ENCODE results near the gene SCTR. TPM values are rescaled to one million over a fixed set of nuclear protein-coding genes. Genes with fewer than 3 reads are reported as not detected.

The SCTR gene
- total and polyA plus RNA-seq, 7 experiments from 2014 or later: not detected

- ChIA-PET POLR2A (interaction anchor here (0.6 kb wide), 1 partner anchor 41 kb away, joined by 4 read pairs; no protein-coding TSS in a partner anchor), CTCF (no interaction called here)
- H3K4me3 Mint-ChIP-seq: no peak overlapping the region
- intact Hi-C loops (cut with micrococcal nuclease): no loop called here
- H3K36me3 ChIP-seq (ENCODE audit: control insufficient read depth in 2 of 3, insufficient read depth in 3 of 3, low read length in 3 of 3): no peaks in the 10 kb centered on the region
- H3K4me3 ChIP-seq (ENCODE audit: low read length): no peak overlapping the region
- ATAC-seq: no peak
- H3K4me1 ChIP-seq (ENCODE audit: control insufficient read depth in 2 of 2, insufficient read depth in 2 of 2, low read length in 2 of 2): no peaks in the 10 kb centered on the region
- H3K27me3 ChIP-seq (ENCODE audit: control insufficient read depth in 2 of 2, insufficient read depth in 2 of 2, low read length in 2 of 2): no peaks in the 10 kb centered on the region
- H3K4me1 Mint-ChIP-seq: peaks cover 0 to 9% (median 0%) of the 10 kb centered on the region in 7 donors
- peaks cover under 1 to 28% (median 7%) of the 10 kb centered on the region in 5 donors for H3K27me3 Mint-ChIP-seq
- H3K9me3 Mint-ChIP-seq: no peaks in the 10 kb centered on the region
- no peaks in the 10 kb centered on the region for H3K36me3 Mint-ChIP-seq
- H3K27ac Mint-ChIP-seq: no peak overlapping the region
- no peaks in the 10 kb centered on the region for H3K9me3 ChIP-seq (ENCODE audit: control insufficient read depth in 2 of 3, low read length in 3 of 3)
- no peak overlapping the region for H3K27ac ChIP-seq (ENCODE audit: low read depth, low read length)
- no peak for DNase-seq
Observed at GRCh38 chr2:119442850-119443249, 81.4 kb downstream of the SCTR start.

DNA sequence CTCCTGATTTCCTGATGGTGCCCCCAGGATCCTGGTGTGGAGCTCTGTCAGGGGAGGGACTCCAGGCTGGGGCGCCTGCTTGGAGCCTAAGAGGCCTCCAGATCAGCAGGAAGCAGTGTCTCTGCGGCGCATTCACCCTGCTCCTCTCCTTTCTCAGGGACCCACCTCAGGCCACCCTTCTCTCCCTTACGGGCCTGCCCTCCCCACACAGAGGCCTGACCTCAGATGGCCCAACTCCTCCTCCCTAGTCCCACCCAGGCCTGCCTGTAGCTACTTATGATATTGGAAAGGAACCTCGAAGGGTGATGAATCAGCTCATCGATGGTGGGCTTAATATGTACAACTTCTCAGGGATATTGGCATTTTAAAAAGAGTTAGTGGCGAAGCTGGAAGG is 82.1 kb downstream of the SCTR start:
- ChIA-PET CTCF (no interaction called here), POLR2A (no interaction called here)
- DNase-seq: no peak
- Histone ChIP-seq H3K9me3 (ENCODE audit: control insufficient read depth in 2 of 3, low read length in 3 of 3) (no peaks in the 10 kb centered on the region), H3K4me1 (ENCODE audit: control insufficient read depth in 2 of 2, insufficient read depth in 2 of 2, low read length in 2 of 2) (no peaks in the 10 kb centered on the region), H3K4me3 (ENCODE audit: low read length) (no peak overlapping the region), H3K27me3 (ENCODE audit: control insufficient read depth in 2 of 2, insufficient read depth in 2 of 2, low read length in 2 of 2) (no peaks in the 10 kb centered on the region), H3K27ac (ENCODE audit: low read depth, low read length) (no peak overlapping the region), H3K36me3 (ENCODE audit: control insufficient read depth in 2 of 3, insufficient read depth in 3 of 3, low read length in 3 of 3) (no peaks in the 10 kb centered on the region)
- Mint-ChIP-seq H3K27ac (peak overlapping the region in 1 of 9 donors; percentile 66), H3K9me3 (no peaks in the 10 kb centered on the region), H3K4me1 (peaks cover 0 to 9% (median 0%) of the 10 kb centered on the region in 7 donors), H3K36me3 (no peaks in the 10 kb centered on the region), H3K4me3 (no peak overlapping the region), H3K27me3 (peaks cover 0 to 23% (median 6%) of the 10 kb centered on the region in 5 donors)
- ATAC-seq: no peak
- intact Hi-C loops (cut with micrococcal nuclease): no loop called here

GRCh38 chr2:119441376-119442225 is 82.7 kb downstream of the SCTR start:
- ChIA-PET POLR2A (no interaction called here), CTCF (no interaction called here)
- Histone ChIP-seq H3K27me3 (ENCODE audit: control insufficient read depth in 2 of 2, insufficient read depth in 2 of 2, low read length in 2 of 2) (no peaks in the 10 kb centered on the region), H3K4me3 (ENCODE audit: low read length) (no peak overlapping the region), H3K36me3 (ENCODE audit: control insufficient read depth in 2 of 3, insufficient read depth in 3 of 3, low read length in 3 of 3) (no peaks in the 10 kb centered on the region), H3K27ac (ENCODE audit: low read depth, low read length) (no peak overlapping the region), H3K4me1 (ENCODE audit: control insufficient read depth in 2 of 2, insufficient read depth in 2 of 2, low read length in 2 of 2) (no peaks in the 10 kb centered on the region), H3K9me3 (ENCODE audit: control insufficient read depth in 2 of 3, low read length in 3 of 3) (no peaks in the 10 kb centered on the region)
- peak; percentile 21 for ATAC-seq
- Mint-ChIP-seq H3K4me1 (peaks cover 0 to 9% (median 0%) of the 10 kb centered on the region in 7 donors), H3K4me3 (no peak overlapping the region), H3K9me3 (no peaks in the 10 kb centered on the region), H3K27ac (peak overlapping the region in 1 of 9 donors; percentile 53), H3K36me3 (no peaks in the 10 kb centered on the region), H3K27me3 (peaks cover 0 to 17% (median 2%) of the 10 kb centered on the region in 5 donors)
- intact Hi-C loops (cut with micrococcal nuclease): no loop called here
- no peak for DNase-seq

- ChIA-PET CTCF (interaction anchor here (0.6 kb wide), 1 partner anchor 1732 kb away, joined by 3 read pairs; no protein-coding TSS in a partner anchor), POLR2A (no interaction called here)
- DNase-seq (no peak), ATAC-seq (no peak)
- H3K4me3 ChIP-seq (ENCODE audit: low read length): no peak overlapping the region
- no peaks in the 10 kb centered on the region for H3K9me3 Mint-ChIP-seq
- H3K27me3 Mint-ChIP-seq: peaks cover 0 to 16% (median 3%) of the 10 kb centered on the region in 5 donors
- peaks cover 0 to 3% (median 0%) of the 10 kb centered on the region in 7 donors for H3K4me1 Mint-ChIP-seq
- H3K9me3 ChIP-seq (ENCODE audit: control insufficient read depth in 2 of 3, low read length in 3 of 3): no peaks in the 10 kb centered on the region
- no peaks in the 10 kb centered on the region for H3K27me3 ChIP-seq (ENCODE audit: control insufficient read depth in 2 of 2, insufficient read depth in 2 of 2, low read length in 2 of 2)
- intact Hi-C loops (cut with micrococcal nuclease): no loop called here
- no peak overlapping the region for H3K27ac Mint-ChIP-seq
- no peak overlapping the region for H3K27ac ChIP-seq (ENCODE audit: low read depth, low read length)
- no peaks in the 10 kb centered on the region for H3K4me1 ChIP-seq (ENCODE audit: control insufficient read depth in 2 of 2, insufficient read depth in 2 of 2, low read length in 2 of 2)
- H3K36me3 Mint-ChIP-seq: no peaks in the 10 kb centered on the region
- H3K36me3 ChIP-seq (ENCODE audit: control insufficient read depth in 2 of 3, insufficient read depth in 3 of 3, low read length in 3 of 3): no peaks in the 10 kb centered on the region
- H3K4me3 Mint-ChIP-seq: no peak overlapping the region
Observed at GRCh38 chr2:119440873-119441272, 83.4 kb downstream of the SCTR start.

GRCh38 chr2:119440501-119440870 is 83.8 kb downstream of the SCTR start:
- ATAC-seq (no peak), DNase-seq (no peak)
- POLR2A ChIA-PET: no interaction called here
- Mint-ChIP-seq H3K9me3 (no peaks in the 10 kb centered on the region), H3K4me3 (no peak overlapping the region), H3K27ac (no peak overlapping the region), H3K27me3 (peaks cover 0 to 18% (median 4%) of the 10 kb centered on the region in 5 donors), H3K36me3 (no peaks in the 10 kb centered on the region), H3K4me1 (peaks cover 0 to 2% (median 0%) of the 10 kb centered on the region in 7 donors)
- Histone ChIP-seq H3K27me3 (ENCODE audit: control insufficient read depth in 2 of 2, insufficient read depth in 2 of 2, low read length in 2 of 2) (no peaks in the 10 kb centered on the region), H3K4me1 (ENCODE audit: control insufficient read depth in 2 of 2, insufficient read depth in 2 of 2, low read length in 2 of 2) (no peaks in the 10 kb centered on the region), H3K9me3 (ENCODE audit: control insufficient read depth in 2 of 3, low read length in 3 of 3) (no peaks in the 10 kb centered on the region), H3K36me3 (ENCODE audit: control insufficient read depth in 2 of 3, insufficient read depth in 3 of 3, low read length in 3 of 3) (no peaks in the 10 kb centered on the region), H3K27ac (ENCODE audit: low read depth, low read length) (no peak overlapping the region), H3K4me3 (ENCODE audit: low read length) (no peak overlapping the region)
- CTCF ChIA-PET: interaction anchor here (0.6 kb wide), 1 partner anchor 1732 kb away, joined by 3 read pairs; no protein-coding TSS in a partner anchor
- intact Hi-C loops (cut with micrococcal nuclease): no loop called here

DNA sequence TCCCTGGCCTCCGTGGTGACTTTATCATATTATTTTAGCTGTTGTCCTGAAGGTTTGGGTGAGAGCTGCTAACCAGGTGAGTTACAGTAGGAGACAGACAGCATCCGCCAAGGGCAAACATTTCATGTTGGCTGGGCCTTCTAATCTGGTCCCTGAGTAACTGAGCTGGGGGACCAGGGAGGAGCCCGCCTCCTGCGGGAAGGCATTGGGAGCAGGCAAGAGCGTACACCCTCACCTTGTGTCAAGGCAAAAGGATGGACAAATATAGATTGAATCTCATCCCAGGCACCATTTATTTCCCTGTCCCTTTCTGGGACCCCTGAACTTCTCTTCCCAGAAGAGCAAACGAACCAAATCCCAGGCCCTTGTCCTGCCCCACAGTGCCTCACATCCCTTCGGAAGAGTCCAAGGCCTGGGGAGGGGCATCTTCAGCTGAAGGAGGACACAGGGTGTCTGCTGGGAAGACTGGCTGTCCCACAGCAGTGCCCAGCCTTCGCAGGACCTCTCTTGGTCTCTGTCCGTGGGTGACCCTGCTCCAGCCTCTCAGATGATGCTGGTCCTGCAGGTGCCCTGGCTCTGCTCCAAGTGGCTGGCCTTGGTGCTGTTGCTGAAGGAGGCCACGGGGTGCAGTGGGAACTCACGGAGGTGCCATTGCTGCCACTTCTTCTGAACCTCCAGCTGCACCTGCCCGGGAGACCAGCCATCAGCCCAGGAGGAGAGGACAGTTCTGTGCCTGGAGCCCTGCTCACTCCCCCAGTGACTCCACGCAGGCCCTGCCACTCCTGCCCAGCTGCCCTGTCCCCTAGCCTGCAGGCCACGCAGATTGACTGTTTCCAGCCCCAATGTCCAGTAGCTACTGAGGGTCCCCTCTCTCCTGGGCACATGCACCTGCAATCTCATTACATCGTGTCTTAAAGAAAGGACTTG is 84.4 kb downstream of the SCTR start:
- Mint-ChIP-seq H3K4me3 (no peak overlapping the region), H3K9me3 (no peaks in the 10 kb centered on the region), H3K36me3 (no peaks in the 10 kb centered on the region), H3K4me1 (peaks cover 0 to 2% (median 0%) of the 10 kb centered on the region in 7 donors), H3K27ac (no peak overlapping the region), H3K27me3 (peaks cover 0 to 18% (median 4%) of the 10 kb centered on the region in 5 donors)
- intact Hi-C loops (cut with micrococcal nuclease): no loop called here
- Histone ChIP-seq H3K36me3 (ENCODE audit: control insufficient read depth in 2 of 3, insufficient read depth in 3 of 3, low read length in 3 of 3) (no peaks in the 10 kb centered on the region), H3K4me1 (ENCODE audit: control insufficient read depth in 2 of 2, insufficient read depth in 2 of 2, low read length in 2 of 2) (no peaks in the 10 kb centered on the region), H3K27me3 (ENCODE audit: control insufficient read depth in 2 of 2, insufficient read depth in 2 of 2, low read length in 2 of 2) (no peaks in the 10 kb centered on the region), H3K27ac (ENCODE audit: low read depth, low read length) (no peak overlapping the region), H3K9me3 (ENCODE audit: control insufficient read depth in 2 of 3, low read length in 3 of 3) (no peaks in the 10 kb centered on the region), H3K4me3 (ENCODE audit: low read length) (no peak overlapping the region)
- no peak for DNase-seq
- no peak for ATAC-seq
- ChIA-PET CTCF (interaction anchor here (0.6 kb wide), 2 partner anchors 1388 to 1733 kb away, joined by 3 read pairs; no protein-coding TSS in a partner anchor), POLR2A (no interaction called here)

Measured in naive thymus-derived CD4-positive, alpha-beta T cell (primary cell).